Activated CD4-positive, alpha-beta T cell treated with anti-CD3 and anti-CD28 coated beads, Interleukin-2, amount 50 U/mL, for 16 hours (primary cell): ENCODE results near the gene SOCS1.
A peak's percentile ranks its signal among the peaks of the same experiment; 100 is the strongest.

ENCODE experiments used
- DNase-seq: peaks from one replicate; pipeline ENCODE4 v3.0.0-alpha.2; 2020

The SOCS1 gene

DNA sequence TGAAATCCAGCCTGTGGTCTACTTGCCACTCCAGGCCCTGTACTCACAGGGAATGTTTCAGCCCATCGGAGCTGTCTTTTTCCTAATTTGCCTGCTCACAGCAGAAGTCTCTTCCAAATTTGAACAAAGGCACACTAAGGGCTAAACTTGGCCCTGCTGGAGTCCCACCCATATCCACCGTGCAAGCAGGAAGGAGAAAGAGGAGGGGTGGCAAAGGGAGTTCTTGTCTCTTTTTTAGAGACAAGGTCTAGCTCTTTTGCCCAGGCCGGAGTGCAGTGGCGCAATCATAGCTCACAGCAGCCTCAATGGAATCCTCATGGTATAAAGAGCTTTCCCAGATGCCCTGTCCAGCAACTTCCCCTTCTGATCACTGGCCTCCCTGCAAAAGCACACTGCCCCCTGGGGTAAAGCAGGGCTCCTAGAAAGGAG lies 27.8 kb upstream of the SOCS1 start:
- no peak for DNase-seq

DNA sequence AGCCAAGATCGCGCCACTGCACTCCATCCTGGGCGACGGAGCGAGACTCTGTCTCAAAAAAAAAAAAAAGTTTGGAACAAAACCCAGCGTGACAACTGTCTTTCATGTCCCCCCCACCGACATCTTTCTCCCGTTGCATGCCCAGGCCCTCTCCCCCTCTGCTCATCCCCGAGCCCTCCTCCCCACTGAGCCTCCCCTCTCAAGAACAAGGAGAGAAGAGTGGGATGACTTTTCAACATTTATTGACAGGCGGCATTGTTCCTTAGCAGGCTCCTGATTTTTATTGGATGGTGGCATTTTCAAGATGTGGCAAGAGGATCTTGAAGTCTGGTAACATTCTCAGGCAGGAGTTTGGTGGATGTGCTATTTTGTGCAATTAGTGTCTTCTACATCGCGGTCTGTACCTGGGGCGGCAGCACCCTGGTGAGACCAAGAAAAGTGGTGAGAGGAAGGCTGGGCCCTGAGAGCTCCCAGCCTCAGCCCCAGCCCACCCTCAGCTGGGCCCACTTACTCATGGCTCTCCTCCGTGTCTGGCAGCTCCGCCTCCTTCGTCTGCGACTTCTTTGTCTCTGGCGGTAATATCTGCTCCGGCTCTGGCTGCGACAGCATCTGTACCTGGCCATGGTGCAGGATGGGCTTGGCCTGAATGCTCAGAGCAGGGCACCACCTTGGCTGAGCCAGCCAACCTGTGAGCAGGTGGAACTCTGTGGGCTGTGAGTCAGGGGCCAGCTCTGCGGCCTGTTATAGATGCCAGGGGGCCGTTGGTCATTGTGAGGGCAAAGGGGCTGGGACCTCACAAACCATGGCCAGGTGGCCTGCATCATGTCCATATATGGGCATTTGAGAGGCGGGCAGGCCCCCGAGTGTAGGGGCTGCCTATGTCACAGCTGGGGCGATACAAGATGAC lies 24.9 kb upstream of the SOCS1 start, which contains the start of gene PRM1:
PRM1 (minus strand) TSS at position 715 of the 907 bp plus-strand sequence; CDS start at position 623, 92 bp downstream.
- no peak for DNase-seq

DNA sequence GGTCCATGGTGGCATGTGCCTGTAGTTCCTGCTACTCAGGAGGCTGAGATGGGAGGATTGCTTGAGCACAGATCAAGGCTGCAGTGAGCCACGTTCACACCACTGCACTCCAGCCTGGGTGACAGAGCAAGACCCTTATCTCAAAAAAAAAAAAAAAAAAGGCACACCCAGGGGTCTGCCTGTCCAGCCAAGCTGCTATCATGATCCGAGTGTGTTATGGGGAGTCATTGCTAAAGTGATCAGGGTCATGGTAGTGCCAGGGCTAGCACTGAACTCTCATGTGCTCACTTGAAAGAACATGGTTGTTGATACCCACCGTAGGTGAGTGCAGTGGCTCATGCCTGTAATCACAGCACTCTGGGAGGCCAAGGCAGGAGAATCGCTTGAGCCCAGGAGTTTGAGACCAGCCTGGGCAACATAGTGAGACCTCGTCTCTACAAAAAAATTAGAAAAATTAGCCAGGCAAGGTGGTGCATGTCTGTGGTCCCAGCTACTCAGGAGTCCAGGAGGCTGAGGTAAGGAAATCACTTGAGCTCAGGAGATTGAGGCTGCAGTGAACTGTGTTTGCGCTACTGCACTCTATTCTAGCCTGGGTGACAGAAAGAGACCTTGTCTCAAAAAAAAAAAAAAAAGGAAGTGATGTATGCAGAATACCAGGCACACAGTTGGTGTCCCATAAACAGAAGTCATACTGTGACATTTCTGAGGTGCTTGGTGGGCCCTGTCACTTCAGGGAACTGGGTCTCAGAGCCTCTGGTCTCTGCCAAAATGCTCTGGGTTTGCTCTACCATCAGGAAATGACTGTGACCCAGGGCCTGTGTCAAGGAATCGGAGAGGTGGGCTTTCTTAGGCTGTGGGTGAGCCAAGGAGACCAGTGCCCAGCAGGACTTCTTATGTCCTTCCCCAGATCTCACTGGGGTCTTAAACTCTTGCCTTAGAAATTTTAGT lies 23.0 kb upstream of the SOCS1 start:
- DNase-seq, result no peak

DNA sequence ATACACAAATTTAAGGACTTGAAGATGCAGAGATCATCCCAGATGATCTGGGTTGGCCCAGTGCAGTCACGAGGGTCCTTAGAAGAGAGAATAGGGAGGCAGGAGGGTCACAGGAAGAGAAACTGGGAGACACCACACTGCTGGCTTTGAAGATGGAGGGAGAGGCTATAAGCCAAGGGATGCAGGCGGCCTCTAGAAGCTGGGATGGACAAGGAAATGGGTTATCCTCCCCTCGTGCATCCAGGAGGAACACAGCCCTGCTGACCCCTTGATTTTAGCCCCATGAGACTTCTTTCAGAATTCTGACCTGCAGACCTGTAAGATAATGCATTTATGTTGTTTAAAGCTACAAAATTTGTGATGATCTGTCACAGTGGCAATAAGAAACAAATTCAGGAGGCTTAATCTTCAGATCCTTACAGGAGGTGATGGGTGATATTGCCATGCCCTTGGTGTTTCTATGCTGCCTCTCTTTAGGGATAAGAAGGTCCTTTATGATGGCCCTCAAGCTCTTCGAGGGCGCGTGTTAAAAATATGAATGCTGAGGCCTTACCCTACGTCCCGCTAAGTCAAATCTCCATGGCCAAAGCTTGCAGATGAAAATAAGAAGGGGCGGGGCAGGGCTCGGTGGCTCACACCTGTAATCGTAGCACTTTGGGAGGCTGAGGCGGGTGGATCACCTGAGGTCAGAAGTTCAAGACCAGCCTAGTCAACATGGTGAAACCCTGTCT lies 21.8 kb upstream of the SOCS1 start:
- no peak for DNase-seq

DNA sequence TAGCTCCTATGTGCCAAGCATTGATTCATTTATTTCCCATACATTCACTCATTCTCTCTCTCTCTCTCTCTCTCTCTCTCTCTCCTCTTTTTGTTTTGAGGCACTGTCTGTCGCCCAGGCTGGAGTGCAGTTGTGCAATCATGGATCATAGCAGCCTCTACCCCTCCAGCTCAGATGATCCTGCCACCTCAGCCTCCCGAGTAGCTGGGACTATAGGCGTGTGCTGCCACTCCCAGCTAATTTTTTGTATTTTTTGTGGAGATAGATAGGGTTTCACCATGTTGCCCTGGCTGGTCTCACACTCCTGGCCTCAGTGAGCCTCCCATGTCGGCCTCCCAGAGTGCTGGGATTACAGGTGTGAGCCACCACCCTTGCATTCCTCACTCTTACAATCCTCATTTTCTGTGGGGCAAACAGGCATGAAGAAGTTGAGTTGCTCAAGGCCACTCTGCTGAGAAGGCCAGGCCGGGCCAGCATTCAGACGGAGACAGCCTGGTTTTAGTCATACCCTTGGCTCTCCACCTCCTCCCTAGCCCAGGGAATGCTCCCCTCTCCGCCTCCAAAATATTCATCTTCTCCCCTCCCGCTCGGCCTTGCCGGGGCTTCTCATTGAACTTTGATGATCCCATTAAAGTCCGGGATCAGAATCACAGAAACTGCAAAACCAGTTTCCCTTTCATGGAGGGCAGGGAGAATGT lies 21.0 kb upstream of the SOCS1 start:
- DNase-seq, result no peak

DNA sequence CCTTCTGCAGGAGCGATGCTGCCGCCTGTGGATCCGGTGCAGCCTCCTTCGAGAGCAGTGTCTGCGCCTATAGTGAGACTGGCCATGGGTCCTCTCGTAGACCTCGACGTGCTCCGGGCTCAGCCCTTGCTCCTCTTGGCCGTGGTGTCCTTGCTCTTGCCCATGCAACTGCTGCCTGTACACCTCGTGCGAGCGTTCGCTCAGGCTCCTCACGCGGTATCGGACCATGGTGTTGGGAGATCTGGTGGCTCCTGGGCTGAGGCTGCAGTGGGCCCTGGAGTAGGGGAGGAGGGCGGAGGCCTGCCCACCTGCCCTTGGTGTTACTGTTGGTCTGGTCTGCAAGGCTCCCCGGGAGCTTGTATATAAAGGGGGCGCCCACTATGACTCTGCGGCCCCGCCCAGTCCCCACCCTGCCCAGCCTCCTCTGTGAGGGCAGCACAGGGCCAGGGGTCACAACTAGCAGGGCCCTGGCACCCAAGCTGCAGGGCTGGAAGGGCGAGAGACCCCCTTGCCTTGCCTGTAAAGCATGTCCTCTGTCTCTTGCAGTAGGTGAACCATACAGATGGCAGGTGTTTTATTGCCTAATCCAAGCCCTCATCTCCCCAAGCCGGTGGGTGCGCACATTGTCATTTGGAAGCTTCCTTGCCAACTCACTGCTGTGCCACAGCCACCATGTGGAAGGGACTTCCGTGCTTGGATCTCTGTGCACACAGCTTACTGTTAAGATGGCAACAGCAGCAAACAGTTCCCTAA lies 20.3 kb upstream of the SOCS1 start, which contains the start of gene PRM2:
PRM2 (minus strand) TSS at position 338 of the 753 bp plus-strand sequence; CDS start at position 228, 110 bp downstream.
- no peak for DNase-seq

DNA sequence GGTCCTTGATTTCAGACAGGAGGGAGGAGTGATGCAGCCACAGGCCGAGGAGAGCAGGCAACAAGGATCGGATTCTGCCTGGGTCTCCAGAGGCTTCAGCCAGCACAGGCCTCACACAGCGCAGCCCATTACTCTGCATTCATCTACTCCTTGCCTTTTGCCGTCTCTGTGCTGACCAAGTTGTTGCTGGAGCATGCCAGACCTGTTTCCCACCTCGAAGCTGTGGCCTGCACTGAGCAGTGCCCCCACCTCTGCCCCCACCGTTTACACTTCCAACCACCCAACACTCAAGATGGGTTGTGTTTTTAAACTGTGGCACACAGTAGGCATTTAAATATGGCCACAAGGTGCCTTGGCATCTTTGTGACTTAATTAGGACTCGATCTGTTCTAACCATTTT lies 19.0 kb upstream of the SOCS1 start:
- no peak for DNase-seq

DNA sequence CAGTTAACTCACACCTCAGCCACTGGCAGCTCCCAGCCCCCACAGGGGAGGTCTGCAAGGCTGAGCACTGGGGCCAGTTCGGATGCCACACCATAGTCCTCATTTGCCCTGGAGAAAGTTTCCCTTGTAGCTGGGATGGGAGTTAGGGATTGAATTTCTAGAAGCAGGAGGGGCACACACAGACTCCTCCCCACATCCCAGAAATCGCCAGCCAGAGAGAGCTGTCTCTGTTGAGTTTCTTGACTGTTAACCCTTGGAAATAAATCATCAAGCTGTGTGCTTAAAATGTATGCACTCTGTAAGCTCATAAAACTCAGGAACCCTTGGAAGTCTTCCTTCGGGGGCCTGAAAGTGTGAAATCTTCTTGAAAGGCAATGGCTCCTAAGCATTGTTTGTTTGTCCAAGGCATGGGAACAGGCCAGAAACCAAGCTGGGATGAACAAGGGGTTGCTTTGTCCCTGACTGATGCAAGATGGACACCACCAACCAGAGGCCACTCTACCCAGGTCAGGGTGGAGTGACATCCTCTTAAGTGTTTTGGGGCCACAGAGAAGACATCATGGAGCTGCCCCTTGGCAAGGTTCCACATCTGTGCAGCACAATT lies 17.8 kb upstream of the SOCS1 start:
- no peak for DNase-seq

DNA sequence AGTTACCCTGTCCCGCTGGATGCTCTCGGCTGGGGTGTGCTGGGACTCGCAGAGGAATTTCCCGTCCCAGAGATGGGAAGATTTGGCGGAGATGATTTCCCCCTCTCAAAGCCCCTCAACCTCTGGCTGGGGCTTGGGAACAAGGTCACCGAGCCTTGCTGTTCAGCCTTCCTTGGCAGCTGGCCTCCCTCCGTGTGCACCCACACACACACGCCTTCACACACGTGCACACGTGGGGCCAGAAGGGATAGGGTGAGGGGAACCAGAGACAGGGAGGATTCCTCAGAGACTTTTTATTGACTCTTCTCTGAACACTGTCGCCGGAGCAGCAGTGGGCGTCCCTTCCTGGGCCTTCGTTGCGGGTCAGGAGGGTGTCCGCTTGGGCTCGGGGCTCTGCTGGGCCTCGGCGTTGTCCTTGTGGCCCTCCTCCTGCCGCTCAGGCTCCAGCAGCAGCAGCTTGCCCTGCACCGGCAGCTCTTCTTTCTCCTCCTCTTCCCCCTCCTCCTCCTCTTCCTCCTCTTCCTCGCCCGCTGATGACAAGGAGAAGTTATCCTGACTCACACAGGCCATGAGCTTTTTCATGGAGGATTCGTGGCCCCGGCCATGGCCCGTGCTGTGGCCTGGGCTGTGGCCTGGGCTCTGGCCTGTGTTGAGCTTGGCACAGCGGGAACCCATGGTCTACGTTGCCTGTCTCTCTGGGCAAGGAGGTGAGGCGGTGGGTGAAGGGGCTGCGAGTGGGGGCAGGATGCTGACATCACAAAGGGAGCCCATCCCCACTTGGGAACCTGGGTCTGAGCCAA lies 17.1 kb upstream of the SOCS1 start, which contains the start of gene PRM3:
PRM3 (minus strand) TSS at position 709 of the 800 bp plus-strand sequence; CDS start at position 675, 34 bp downstream.
- DNase-seq, result no peak

DNA sequence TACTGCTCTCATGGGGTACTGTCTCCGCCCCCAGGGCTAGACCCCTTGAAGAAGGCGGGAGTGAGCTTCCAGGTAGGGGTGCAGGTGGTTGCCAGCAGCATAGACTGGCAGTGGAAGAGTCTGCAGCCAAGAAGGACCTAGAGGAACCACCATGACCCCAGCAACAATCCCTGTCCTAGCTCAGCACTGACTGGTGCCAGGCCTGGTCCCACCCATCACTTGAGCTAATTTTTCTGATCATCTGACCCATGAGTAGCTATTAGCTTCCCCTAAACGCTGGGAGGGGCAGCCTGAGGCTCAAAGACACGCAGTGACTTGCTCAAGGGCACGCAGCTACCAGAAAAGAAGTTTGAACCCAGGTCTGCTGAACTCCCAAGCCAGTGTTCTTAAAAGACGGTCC lies 16.5 kb upstream of the SOCS1 start:
- DNase-seq, result no peak

DNA sequence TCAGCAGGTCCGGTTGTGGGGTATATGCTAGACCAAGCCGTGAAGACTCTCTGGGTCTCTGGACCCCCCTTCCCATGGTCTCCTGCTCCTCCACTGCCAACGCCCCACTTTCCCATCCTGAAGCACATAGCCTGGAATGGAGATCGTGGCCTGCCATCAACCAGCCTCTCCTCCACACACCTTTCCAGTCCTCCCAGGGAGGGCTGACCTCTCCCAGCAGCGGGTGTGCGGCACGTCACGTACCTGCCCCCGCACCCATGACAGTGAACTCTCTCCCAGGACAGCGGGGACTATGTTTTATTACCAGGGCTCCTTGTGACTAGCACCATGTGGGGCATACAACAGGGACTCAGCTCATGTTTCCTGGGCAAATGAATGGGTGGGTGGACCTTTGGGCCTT lies 15.6 kb upstream of the SOCS1 start:
- DNase-seq, result no peak

DNA sequence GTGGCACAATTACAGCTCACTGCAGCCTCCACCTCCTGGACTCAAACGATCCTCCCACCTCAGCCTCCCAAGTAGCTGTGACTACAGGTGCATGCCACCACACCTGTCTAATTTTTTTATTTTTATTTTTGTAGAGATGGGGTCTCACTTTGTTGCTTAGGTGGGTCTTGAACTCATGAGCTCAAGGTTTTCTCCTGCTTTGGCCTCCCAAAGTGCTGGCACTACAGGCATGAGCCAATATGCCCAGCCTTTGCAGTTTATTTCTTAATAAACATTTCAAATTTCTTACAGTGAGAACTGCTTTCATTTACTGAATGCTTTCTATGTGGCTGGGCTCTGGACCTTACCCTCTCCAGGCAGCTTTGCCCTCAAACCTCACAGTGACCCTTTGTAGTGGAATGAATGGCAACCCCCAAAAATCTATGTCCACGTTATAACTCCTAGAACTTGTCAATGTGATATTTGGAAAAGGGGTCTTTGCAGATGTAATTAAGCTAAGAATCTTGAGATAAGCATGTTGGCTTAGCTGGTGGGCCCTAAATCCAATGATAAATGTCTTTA lies 14.7 kb upstream of the SOCS1 start:
- DNase-seq, result no peak

DNA sequence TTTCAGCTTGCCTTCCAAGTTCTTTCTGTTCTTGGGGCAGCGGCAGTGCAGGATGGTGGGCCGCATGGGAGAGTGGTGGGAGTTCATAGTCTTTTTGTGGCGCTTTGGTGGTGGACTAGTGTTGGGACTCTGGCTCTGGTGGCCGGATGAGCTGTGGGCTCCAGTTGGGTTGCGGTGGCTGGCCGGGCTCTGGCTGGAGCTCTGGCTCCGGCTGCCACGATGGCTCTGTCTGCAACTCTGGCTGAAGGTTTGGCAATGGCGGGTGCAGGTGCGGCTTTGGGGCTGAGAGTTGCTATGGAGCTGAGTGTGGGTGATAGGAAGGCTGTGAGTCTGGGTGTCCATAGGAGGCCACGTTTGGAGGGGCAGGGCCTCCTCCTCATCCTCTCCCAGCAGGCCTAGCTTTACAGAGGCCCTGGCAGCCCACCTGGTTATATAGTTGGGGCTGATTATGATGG lies 12.9 kb upstream of the SOCS1 start, which contains the start of gene TNP2:
TNP2 (minus strand) TSS at position 405 of the 455 bp plus-strand sequence; CDS start at position 342, 63 bp downstream.
- DNase-seq, result no peak

DNA sequence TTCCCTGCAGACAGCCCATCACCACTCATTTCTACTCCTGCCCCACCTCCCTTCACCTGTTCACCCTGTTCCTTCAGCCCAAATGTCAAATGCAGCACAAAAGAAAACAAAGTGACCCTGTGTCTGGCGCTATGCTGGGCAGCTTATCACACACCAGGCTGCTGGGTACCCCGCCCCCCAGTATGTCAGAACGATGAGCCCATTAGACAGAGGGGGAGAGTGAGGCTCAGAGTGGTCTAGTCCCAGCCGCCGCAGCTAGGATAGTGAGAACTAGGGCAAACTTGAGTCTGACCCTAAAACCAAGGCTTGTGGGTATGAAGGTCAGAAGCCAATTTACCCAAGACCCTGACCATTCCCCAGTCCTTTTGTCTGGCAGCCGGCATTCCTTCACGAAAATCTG lies 9.1 kb upstream of the SOCS1 start:
- no peak for DNase-seq

DNA sequence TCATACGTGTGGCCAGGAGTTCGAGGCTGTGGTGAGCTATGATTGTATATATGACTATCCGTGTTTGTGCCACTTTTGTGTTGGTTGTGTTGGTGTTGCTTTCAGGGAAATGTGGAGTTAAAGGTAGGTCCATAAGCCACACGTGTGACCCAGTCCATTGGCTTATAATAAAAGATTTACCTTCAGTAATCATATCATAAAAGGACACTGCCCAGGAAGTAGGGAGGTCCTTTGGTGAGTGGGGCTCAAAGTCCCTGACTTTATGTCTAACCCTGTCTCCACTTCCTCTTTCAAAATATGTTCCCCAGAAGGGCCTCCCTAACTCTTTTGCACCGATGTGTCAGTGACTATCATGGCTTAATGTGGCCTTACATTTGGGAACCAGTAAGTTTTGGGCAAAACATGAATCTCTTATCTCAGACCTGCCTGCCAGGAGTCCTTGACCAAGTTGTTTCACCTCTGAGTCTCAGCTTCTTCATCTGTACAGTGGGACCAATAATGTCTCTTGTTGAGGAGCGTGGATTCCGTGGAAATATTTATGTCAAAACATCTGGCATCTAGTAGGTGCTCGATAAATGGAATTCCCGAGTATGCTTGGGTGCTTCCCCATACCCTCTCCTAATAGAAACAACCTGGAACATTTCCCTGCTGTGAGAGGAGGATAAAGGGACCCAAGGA lies 8.3 kb upstream of the SOCS1 start:
- no peak for DNase-seq

DNA sequence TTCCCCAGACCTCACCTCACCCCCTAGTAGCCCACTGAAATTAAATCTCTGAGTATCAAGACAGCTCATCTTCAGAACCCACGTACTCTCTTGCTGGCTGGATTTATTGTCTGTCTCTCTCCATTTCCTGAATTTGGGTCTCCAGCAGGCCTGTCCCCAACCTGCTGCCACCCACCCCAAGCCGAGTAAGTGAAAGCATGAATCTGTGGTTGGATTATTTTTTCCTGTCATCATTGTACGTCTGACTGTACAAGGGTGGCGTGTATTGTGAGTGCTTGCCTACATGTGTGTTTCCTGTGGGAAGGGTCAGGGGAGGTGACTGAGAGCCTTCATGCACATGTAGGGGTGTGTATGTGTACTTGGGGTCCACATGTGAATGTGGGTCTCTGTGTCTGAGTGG lies 7.7 kb upstream of the SOCS1 start:
- peak; percentile 80 for DNase-seq

DNA sequence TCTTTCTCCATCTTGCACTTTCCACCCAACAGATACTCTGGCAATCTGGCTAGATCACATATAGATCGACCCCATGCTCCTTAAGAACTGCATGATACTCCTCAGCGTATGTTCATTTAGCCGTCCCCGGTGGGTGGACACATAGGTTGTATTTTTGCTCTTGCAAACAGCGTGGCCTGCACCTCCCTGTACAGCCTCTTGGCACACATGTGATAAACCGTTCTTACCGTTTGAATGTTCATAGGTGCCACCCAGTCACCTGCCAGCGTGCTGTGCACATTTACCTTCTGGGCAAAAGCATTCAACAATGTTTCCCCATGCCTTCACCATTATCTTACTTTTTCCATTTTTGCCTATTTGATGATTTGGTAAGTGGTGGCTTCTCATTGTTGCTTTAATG lies 6.9 kb upstream of the SOCS1 start:
- DNase-seq, result no peak

DNA sequence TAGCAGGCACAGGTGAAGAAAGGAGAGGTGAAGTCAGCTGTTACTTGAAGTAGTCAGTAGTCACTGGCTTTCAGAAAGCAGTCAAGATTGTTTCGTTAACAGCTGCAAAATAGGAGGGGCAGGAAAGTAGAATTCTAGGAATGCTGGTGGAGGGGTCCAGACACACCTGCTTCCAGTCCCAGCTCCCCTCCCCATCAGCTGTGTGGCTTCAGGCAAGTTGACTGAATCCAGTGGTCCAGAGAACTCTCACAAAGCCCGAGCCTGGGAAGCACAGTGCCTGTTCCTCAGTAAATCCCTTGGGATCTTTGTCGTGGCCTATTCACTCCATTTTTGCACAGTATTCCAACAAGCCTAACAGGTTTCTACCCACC lies 4.6 kb upstream of the SOCS1 start:
- DNase-seq, result no peak
